Measurements from ENCODE around the gene PRKAR1B.

DNA sequence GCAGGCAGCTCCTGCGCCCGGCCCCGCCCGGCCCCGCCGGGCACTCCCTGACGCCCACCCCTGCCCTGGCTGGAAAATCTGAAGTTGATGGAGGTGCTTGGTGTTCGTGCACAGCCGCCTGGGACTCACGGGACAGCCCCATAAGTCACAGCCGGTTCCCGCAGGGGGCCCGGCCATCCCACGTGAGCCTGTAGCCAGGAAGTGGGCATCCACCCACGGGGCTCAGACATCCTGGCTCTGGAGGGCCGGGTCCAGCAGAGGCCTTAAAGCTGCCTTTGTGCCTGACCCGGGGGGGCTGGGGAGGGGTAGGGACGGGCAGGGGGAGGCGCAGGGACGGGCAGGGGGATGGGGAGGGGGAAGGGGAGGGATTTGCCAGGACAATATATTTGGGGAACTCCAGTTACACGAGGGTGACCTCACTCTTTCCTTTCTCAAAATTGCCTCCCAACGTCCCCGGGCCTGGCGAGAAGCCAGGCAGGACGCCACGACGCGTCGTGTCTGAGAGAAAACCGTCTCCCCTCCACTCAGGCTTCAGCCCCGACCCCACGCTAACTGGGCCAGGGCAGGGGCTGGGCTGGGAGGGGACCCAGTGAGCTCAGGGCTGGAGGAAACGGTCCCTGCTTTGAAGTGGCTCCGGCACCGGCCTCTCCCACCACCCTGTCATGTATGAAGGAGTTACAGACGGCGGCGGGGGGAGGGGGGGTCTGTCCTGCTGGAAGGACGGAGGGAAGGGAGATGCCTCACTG is 125.3 kb downstream of the PRKAR1B start:
- TF ChIP-seq, protein P1, sequence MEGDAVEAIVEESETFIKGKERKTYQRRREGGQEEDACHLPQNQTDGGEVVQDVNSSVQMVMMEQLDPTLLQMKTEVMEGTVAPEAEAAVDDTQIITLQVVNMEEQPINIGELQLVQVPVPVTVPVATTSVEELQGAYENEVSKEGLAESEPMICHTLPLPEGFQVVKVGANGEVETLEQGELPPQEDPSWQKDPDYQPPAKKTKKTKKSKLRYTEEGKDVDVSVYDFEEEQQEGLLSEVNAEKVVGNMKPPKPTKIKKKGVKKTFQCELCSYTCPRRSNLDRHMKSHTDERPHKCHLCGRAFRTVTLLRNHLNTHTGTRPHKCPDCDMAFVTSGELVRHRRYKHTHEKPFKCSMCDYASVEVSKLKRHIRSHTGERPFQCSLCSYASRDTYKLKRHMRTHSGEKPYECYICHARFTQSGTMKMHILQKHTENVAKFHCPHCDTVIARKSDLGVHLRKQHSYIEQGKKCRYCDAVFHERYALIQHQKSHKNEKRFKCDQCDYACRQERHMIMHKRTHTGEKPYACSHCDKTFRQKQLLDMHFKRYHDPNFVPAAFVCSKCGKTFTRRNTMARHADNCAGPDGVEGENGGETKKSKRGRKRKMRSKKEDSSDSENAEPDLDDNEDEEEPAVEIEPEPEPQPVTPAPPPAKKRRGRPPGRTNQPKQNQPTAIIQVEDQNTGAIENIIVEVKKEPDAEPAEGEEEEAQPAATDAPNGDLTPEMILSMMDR (IDR thresholded peaks at IDR 0.05) = no peak
- no peak for TF ChIP-seq POLR2A (IDR thresholded peaks at IDR 0.05)
